ENCODE results near the gene WNT3.

GRCh38 chr17:46745376-46745775 lies 73.1 kb downstream of the WNT3 start:
- TF ChIP-seq CTCF (conservative IDR thresholded peaks at IDR 0.05; ENCODE audit: low read length) = no peak
- no peak for TF ChIP-seq EZH2phosphoT487 (IDR thresholded peaks at IDR 0.05; ENCODE audit: borderline replicate concordance, low read depth, low read length)
